GM20000 (cell line): ENCODE data around the gene U2AF2.

Source experiments
- DNase-seq: peaks from one replicate; pipeline ENCODE4 v3.0.0; 2012; ENCODE audit warnings: low spot score
- CTCF ChIP-seq: IDR thresholded peaks from 2 replicates; pipeline ENCODE4 v1.5.1; 2012; ENCODE audit warnings: mild to moderate bottlenecking, control low read depth; ENCODE audit errors: extremely low read depth, missing control alignments

U2AF2 gene

GRCh38 chr19:55622242-55622969 is 32.4 kb upstream of the U2AF2 start:
- TF ChIP-seq CTCF = no peak
- DNase-seq = peak; percentile 33

GRCh38 chr19:55623130-55623529 is 31.7 kb upstream of the U2AF2 start:
- TF ChIP-seq CTCF = no peak
- DNase-seq = no peak

GRCh38 chr19:55623561-55623960 is 31.3 kb upstream of the U2AF2 start:
- TF ChIP-seq CTCF = no peak

GRCh38 chr19:55624109-55625003 is 30.5 kb upstream of the U2AF2 start, which contains the start of gene ZNF784:
ZNF784 (minus strand) TSS chr19:55624566; CDS start chr19:55624561, 5 bp downstream.
- TF ChIP-seq CTCF = no peak
- DNase-seq = peak; percentile 96

More at GRCh38 chr19:55623561-55623960, 31.3 kb upstream of the U2AF2 start:
- no peak for DNase-seq

- no peak for DNase-seq
- TF ChIP-seq CTCF = no peak
Measured at GRCh38 chr19:55625004-55625326, 29.9 kb upstream of the U2AF2 start.

GRCh38 chr19:55626350-55626749 is 28.5 kb upstream of the U2AF2 start:
- DNase-seq = no peak
- no peak for TF ChIP-seq CTCF

GRCh38 chr19:55632463-55632834 is 22.4 kb upstream of the U2AF2 start:
- TF ChIP-seq CTCF = peak; percentile 78
- peak; percentile 66 for DNase-seq
